SK-N-SH treated with all-trans-retinoic acid at 6 μM for 48 hours (cell line): Measurements from ENCODE around the gene SLC6A9.

Experiments used
- ATAC-seq: fragments of 200-7000 bp; cut with Tn5 transposase; 3 replicates; pipeline ENCODE4 v1.9.1; 2020; ENCODE audit warnings: mild to moderate bottlenecking, moderate library complexity
- ARNTL ChIP-seq: fragments of 450-650 bp; formaldehyde crosslinking; IDR thresholded peaks from 2 replicates; pipeline ENCODE4 v1.5.0; 2020; ENCODE audit warnings: low read depth, mild to moderate bottlenecking, moderate library complexity, borderline replicate concordance
- BACH2 ChIP-seq: fragments of 250-450 bp; sonication (Bioruptor Pico); IDR thresholded peaks from 2 replicates; pipeline ENCODE4 v1.9.0; 2021; ENCODE audit warnings: mild to moderate bottlenecking, borderline replicate concordance
- CREB5 ChIP-seq: fragments of 250-450 bp; sonication (Bioruptor Pico); IDR thresholded peaks from 2 replicates; pipeline ENCODE4 v1.5.1; 2020; ENCODE audit warnings: low read depth, mild to moderate bottlenecking, moderate library complexity
- CSDC2 ChIP-seq: fragments of 250-450 bp; sonication (Bioruptor Pico); IDR thresholded peaks from 2 replicates; pipeline ENCODE4 v1.5.0; 2020; ENCODE audit warnings: mild to moderate bottlenecking, moderate library complexity
- PPARA ChIP-seq: fragments of 250-450 bp; sonication (Bioruptor Pico); IDR thresholded peaks from 2 replicates; pipeline ENCODE4 v1.5.0; 2020; ENCODE audit warnings: mild to moderate bottlenecking, borderline replicate concordance
- RARB ChIP-seq: fragments of 250-450 bp; sonication (Bioruptor Pico); IDR thresholded peaks from 2 replicates; pipeline ENCODE4 v1.8.0; 2021; ENCODE audit warnings: mild to moderate bottlenecking, moderate library complexity
- TCF4 ChIP-seq: fragments of 250-450 bp; sonication (Bioruptor Pico); IDR thresholded peaks from 2 replicates; pipeline ENCODE4 v1.8.0; 2021; ENCODE audit warnings: mild to moderate bottlenecking, moderate library complexity, borderline replicate concordance
- TOX ChIP-seq: fragments of 250-450 bp; sonication (Bioruptor Pico); IDR thresholded peaks from 2 replicates; pipeline ENCODE4 v1.8.0; 2021; ENCODE audit warnings: mild to moderate bottlenecking, moderate library complexity, borderline replicate concordance
- ZC3H10 ChIP-seq: fragments of 250-450 bp; sonication (Bioruptor Pico); IDR thresholded peaks from 2 replicates; pipeline ENCODE4 v1.5.1; 2021; ENCODE audit warnings: mild to moderate bottlenecking, moderate library complexity
- ZFP3 ChIP-seq: fragments of 250-450 bp; sonication (Bioruptor Pico); IDR thresholded peaks from 2 replicates; pipeline ENCODE4 v1.5.0; 2020; ENCODE audit warnings: mild to moderate bottlenecking, moderate library complexity
- ZFP30 ChIP-seq: fragments of 450-650 bp; formaldehyde crosslinking; IDR thresholded peaks from 2 replicates; pipeline ENCODE4 v1.5.0; 2022; ENCODE audit warnings: mild to moderate bottlenecking, moderate library complexity
- ZNF565 ChIP-seq: fragments of 450-650 bp; formaldehyde crosslinking; conservative IDR thresholded peaks from 2 replicates; pipeline ENCODE4 v1.5.0; 2020; ENCODE audit warnings: low read depth, mild to moderate bottlenecking, moderate library complexity
- ZNF70 ChIP-seq: fragments of 450-650 bp; formaldehyde crosslinking; IDR thresholded peaks from 2 replicates; pipeline ENCODE4 v1.5.0; 2020; ENCODE audit warnings: mild to moderate bottlenecking, moderate library complexity
- ZNF8 ChIP-seq: fragments of 450-650 bp; formaldehyde crosslinking; IDR thresholded peaks from 2 replicates; pipeline ENCODE4 v1.5.0; 2020; ENCODE audit warnings: mild to moderate bottlenecking, moderate library complexity
- TF ChIP-seq, protein P1 (sequence below): fragments of 250-450 bp; sonication (Bioruptor Pico); IDR thresholded peaks from 2 replicates; pipeline ENCODE4 v1.5.1; 2021; ENCODE audit warnings: mild to moderate bottlenecking, moderate library complexity
- TF ChIP-seq, protein P2 (sequence below): fragments of 250-450 bp; sonication (Bioruptor Pico); IDR thresholded peaks from 2 replicates; pipeline ENCODE4 v1.8.0; 2021; ENCODE audit warnings: low read depth, mild to moderate bottlenecking, moderate library complexity, borderline replicate concordance
- TF ChIP-seq, protein P3 (sequence below): fragments of 250-450 bp; sonication (Bioruptor Pico); IDR thresholded peaks from 2 replicates; pipeline ENCODE4 v1.5.0; 2020; ENCODE audit warnings: mild to moderate bottlenecking, moderate library complexity

The SLC6A9 gene

DNA sequence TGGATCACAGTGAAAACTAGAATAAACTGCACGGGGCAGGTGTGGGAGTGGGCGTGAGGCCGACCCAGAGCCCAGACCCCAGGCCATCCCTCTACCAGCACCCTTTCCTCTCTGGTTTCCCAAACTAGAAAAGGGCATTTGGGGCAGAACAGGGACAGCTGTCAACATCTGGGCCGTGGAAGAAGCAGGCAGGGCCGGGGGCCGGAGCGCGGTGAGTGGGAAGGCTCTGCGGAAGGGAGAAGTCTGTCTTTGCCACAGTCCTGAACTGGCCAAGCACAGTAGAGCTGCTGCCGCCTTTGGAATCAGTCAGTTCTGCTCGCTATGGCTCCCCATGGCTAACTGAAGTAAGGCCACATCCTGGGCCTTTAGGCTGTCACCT lies 33.3 kb downstream of the SLC6A9 start (continued):
- TF ChIP-seq, protein P1, sequence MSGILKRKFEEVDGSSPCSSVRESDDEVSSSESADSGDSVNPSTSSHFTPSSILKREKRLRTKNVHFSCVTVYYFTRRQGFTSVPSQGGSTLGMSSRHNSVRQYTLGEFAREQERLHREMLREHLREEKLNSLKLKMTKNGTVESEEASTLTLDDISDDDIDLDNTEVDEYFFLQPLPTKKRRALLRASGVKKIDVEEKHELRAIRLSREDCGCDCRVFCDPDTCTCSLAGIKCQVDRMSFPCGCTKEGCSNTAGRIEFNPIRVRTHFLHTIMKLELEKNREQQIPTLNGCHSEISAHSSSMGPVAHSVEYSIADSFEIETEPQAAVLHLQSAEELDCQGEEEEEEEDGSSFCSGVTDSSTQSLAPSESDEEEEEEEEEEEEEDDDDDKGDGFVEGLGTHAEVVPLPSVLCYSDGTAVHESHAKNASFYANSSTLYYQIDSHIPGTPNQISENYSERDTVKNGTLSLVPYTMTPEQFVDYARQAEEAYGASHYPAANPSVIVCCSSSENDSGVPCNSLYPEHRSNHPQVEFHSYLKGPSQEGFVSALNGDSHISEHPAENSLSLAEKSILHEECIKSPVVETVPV (CRISPR knock-in tag): no peak
- TF ChIP-seq TCF4 (CRISPR knock-in tag) (no peak), CSDC2 (no peak), ZNF70 (no peak), BACH2 (no peak), ZFP3 (no peak)
- TF ChIP-seq, protein P2, sequence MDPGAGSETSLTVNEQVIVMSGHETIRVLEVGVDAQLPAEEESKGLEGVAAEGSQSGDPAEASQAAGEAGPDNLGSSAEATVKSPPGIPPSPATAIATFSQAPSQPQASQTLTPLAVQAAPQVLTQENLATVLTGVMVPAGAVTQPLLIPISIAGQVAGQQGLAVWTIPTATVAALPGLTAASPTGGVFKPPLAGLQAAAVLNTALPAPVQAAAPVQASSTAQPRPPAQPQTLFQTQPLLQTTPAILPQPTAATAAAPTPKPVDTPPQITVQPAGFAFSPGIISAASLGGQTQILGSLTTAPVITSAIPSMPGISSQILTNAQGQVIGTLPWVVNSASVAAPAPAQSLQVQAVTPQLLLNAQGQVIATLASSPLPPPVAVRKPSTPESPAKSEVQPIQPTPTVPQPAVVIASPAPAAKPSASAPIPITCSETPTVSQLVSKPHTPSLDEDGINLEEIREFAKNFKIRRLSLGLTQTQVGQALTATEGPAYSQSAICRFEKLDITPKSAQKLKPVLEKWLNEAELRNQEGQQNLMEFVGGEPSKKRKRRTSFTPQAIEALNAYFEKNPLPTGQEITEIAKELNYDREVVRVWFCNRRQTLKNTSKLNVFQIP (CRISPR knock-in tag): no peak

DNA sequence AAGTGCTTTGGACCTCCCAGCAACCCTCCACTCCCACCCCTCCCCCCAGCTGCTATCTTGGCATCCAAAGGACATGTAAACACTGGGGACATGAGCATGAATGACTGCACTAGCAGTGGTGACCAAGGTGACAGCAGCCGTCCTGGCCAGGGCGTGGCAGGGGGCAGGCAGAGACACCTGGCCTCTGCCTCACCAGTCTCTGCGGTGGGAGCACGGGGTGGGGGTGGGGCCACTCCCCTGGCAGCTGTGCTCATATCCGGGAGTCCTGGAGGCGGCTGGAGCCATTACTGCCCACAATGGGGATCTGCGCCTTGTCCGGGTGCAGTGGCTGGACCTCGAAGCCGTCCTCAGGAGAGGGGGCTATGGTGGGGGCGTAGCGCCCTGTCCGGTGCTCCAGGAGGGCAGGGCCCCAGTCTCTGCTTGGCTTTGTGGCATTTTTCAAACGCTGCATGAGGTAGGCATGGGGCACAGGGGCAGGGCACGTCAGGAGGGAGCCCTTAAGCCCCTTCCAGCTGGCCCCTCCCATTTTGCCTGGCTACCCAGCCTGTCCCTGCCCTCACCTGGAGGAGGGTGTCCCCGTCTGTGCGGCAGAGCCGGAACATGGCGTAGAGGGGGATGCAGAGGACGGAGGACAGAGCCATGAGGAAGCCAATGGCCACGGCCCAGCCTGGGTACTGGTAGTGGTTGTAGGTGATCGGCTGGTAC lies 33.8 kb downstream of the SLC6A9 start:
- TF ChIP-seq, protein P3, sequence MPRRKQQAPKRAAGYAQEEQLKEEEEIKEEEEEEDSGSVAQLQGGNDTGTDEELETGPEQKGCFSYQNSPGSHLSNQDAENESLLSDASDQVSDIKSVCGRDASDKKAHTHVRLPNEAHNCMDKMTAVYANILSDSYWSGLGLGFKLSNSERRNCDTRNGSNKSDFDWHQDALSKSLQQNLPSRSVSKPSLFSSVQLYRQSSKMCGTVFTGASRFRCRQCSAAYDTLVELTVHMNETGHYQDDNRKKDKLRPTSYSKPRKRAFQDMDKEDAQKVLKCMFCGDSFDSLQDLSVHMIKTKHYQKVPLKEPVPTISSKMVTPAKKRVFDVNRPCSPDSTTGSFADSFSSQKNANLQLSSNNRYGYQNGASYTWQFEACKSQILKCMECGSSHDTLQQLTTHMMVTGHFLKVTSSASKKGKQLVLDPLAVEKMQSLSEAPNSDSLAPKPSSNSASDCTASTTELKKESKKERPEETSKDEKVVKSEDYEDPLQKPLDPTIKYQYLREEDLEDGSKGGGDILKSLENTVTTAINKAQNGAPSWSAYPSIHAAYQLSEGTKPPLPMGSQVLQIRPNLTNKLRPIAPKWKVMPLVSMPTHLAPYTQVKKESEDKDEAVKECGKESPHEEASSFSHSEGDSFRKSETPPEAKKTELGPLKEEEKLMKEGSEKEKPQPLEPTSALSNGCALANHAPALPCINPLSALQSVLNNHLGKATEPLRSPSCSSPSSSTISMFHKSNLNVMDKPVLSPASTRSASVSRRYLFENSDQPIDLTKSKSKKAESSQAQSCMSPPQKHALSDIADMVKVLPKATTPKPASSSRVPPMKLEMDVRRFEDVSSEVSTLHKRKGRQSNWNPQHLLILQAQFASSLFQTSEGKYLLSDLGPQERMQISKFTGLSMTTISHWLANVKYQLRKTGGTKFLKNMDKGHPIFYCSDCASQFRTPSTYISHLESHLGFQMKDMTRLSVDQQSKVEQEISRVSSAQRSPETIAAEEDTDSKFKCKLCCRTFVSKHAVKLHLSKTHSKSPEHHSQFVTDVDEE (CRISPR knock-in tag): no peak
- TF ChIP-seq TCF4 (CRISPR knock-in tag): no peak
- TF ChIP-seq, protein P2 (CRISPR knock-in tag): no peak
- TF ChIP-seq CREB5 (CRISPR knock-in tag): no peak
- no peak for TF ChIP-seq TOX (CRISPR knock-in tag)
- no peak for TF ChIP-seq ZFP30 (CRISPR knock-in tag)
- TF ChIP-seq ZFP3: no peak
- no peak for TF ChIP-seq ZNF8 (CRISPR knock-in tag)
- no peak for TF ChIP-seq BACH2
- no peak for TF ChIP-seq ARNTL (CRISPR knock-in tag)
- ATAC-seq: no peak

GRCh38 chr1:43996733-43997115 lies 34.5 kb downstream of the SLC6A9 start:
- ATAC-seq: no peak
- TF ChIP-seq CSDC2 (no peak), ZNF70 (no peak), TCF4 (CRISPR knock-in tag) (no peak), TOX (CRISPR knock-in tag) (no peak), ZNF8 (CRISPR knock-in tag) (no peak), ARNTL (CRISPR knock-in tag) (no peak), RARB (CRISPR knock-in tag) (no peak), ZC3H10 (CRISPR knock-in tag) (no peak), PPARA (CRISPR knock-in tag) (no peak), ZNF565 (no peak), ZFP3 (no peak)
- TF ChIP-seq, protein P1 (CRISPR knock-in tag): no peak
- TF ChIP-seq, protein P2 (CRISPR knock-in tag): no peak
- TF ChIP-seq, protein P3 (CRISPR knock-in tag): no peak
